GM21737 (cell line): ENCODE data around the gene UBE2Q1.
"Not testable (repeated sequence)": the region's sequence is repeated elsewhere in the genome, so short reads cannot be mapped to it uniquely, and the experiment has no call there.

Experiments used
- ATAC-seq: cut with Tn5 transposase; IDR thresholded peaks from one replicate; pipeline ENCODE4 v1.9.1; 2021; ENCODE audit warnings: mild to moderate bottlenecking, moderate library complexity; ENCODE audit not compliant: unreplicated experiment

UBE2Q1 gene

GRCh38 chr1:154551474-154551873 lies 7.0 kb downstream of the UBE2Q1 start:
- ATAC-seq: no peak

- no peak for ATAC-seq
Measured at GRCh38 chr1:154550657-154551056, 7.8 kb downstream of the UBE2Q1 start.

- ATAC-seq: no peak
Measured at GRCh38 chr1:154550070-154550469, 8.4 kb downstream of the UBE2Q1 start.

GRCh38 chr1:154549202-154549770 lies 9.2 kb downstream of the UBE2Q1 start:
- no peak for ATAC-seq

- ATAC-seq: no peak
Measured at GRCh38 chr1:154548028-154548427, 10.4 kb downstream of the UBE2Q1 start.

- ATAC-seq: no peak
Measured at GRCh38 chr1:154547105-154547732, 11.2 kb downstream of the UBE2Q1 start.

GRCh38 chr1:154546264-154547063 lies 12.0 kb downstream of the UBE2Q1 start:
- ATAC-seq: no peak

- no peak for ATAC-seq
Measured at GRCh38 chr1:154541231-154541630, 17.2 kb downstream of the UBE2Q1 start.

GRCh38 chr1:154539486-154540483 lies 18.7 kb downstream of the UBE2Q1 start:
- no peak for ATAC-seq

- no peak for ATAC-seq
Measured at GRCh38 chr1:154536570-154536969, 21.9 kb downstream of the UBE2Q1 start.

- no peak for ATAC-seq
Measured at GRCh38 chr1:154533952-154534844, 24.3 kb downstream of the UBE2Q1 start.

- not testable (repeated sequence) for ATAC-seq
Measured at GRCh38 chr1:154531950-154532349, 26.5 kb downstream of the UBE2Q1 start.

- ATAC-seq: no peak
Measured at GRCh38 chr1:154529308-154529707, 29.2 kb downstream of the UBE2Q1 start.

- no peak for ATAC-seq
Measured at GRCh38 chr1:154527192-154527591, 31.3 kb downstream of the UBE2Q1 start.

- ATAC-seq: no peak
Measured at GRCh38 chr1:154524881-154525280, 33.6 kb downstream of the UBE2Q1 start.

GRCh38 chr1:154521695-154522094 lies 36.8 kb downstream of the UBE2Q1 start:
- no peak for ATAC-seq

GRCh38 chr1:154520333-154520732 lies 38.1 kb downstream of the UBE2Q1 start:
- ATAC-seq: no peak

- ATAC-seq: no peak
Measured at GRCh38 chr1:154519591-154519991, 38.9 kb downstream of the UBE2Q1 start.

- ATAC-seq: no peak
Measured at GRCh38 chr1:154517661-154518060, 40.8 kb downstream of the UBE2Q1 start.

- ATAC-seq: no peak
Measured at GRCh38 chr1:154514066-154514553, 44.4 kb downstream of the UBE2Q1 start.
